EH (cell line): ENCODE results near the gene SETBP1.

Experiments
- DNase-seq: peaks from one replicate; pipeline ENCODE4 v3.0.0-alpha.2; 2015; ENCODE audit warnings: low read depth

The SETBP1 gene

DNA sequence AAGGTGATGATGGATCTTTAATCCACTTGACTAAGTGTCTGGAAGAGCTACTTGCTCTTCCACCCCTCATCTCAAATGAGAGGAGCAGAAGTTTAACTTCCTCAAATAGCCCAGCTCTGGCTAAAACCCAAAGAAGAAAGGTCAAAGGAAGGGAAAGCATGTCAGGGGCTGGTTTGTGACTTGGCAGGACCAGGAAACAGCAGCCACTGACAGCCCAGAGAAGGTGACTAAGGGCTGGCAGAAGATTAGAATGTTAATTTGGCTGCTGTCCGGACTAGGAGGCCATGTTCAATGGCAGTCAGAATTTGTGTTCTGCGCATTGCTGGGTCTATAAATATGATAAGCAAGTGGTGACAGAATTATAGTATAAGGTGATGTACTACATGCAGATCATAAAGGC lies 386.2 kb downstream of the SETBP1 start:
- peak; percentile 12 for DNase-seq

DNA sequence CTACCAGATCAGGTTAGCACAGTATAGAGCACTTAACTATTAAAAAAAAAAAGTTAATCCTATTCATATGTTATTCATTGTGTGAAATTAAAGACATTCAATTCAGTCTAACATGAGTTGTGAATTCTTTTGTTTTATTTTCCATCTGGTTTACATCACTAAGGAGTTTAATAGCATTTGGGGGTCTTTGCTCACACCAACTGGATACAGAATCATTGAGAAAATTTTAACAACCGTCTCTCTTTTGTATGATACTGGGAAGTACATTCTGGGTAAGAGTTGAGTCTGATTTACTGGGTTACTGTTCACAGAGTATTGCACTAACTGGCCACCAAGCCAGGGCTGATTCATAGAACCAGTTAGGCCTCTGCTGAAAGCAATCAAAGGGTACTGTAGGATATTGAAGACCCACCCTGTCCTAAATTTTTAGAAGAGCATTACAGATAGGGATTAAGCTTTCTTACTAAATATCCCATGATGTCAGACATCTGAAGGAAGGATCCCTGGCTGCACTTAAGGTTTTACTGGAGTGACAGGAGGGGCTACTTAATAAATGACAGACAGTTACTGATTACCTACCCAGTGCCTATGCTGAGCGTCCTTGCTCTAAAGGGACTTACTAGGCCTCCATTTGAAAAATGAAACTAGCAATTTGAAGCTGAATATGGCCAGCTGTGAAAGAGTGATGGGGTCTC lies 387.9 kb downstream of the SETBP1 start:
- no peak for DNase-seq

DNA sequence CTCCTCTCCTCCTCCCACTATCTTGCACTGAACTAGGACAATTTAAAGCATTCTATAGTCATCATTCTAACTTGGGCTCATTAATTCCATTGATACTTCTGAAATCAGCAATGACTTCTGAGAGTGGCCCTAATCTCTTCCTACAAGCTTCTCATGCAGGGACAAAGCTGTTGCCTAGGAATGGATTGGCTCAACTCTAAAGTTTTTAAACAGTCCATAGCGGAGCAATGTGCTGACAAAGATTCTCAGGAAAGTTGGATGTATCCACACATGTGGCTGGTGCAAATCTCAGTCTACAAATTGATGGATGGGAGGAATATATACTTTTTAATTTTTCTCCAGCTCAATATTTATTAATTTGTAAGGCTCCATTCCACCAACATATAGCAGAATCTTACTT lies 388.9 kb downstream of the SETBP1 start:
- no peak for DNase-seq

DNA sequence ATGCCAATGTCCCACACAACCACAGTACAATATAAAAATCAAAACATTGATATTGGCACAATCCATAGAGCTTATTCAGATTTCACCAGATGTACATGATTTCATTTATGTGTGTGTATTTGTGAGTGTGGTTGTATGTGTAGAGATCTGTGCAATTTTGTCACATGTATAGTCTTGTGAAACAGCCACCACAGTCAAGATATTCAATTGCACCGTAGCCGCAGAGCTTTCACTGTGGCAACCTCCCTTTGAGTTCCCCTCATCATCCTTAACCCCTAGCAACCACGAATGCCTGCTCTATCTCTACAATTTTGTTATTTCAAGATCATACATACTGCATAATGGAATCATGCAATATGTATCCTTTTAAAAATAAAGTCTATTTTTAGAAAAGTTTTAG lies 391.3 kb downstream of the SETBP1 start:
- no peak for DNase-seq

DNA sequence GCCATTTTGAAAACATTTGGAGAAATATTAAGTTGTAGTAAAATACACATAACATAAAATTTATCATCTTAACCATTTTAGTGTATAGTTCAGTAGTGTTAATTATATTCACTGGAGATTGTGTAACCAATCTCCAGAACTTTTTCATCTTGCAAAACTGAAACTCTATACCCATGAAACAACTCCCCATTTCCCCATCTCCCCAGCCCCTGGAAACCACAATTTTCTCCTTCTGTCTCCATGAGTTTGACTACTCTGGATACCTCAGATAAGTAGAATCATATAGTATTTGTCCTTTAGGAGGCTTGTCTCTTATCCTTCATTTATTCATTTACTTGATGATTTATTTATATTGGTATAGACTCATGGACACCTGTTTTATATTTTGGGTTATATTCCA lies 392.9 kb downstream of the SETBP1 start:
- DNase-seq: no peak

DNA sequence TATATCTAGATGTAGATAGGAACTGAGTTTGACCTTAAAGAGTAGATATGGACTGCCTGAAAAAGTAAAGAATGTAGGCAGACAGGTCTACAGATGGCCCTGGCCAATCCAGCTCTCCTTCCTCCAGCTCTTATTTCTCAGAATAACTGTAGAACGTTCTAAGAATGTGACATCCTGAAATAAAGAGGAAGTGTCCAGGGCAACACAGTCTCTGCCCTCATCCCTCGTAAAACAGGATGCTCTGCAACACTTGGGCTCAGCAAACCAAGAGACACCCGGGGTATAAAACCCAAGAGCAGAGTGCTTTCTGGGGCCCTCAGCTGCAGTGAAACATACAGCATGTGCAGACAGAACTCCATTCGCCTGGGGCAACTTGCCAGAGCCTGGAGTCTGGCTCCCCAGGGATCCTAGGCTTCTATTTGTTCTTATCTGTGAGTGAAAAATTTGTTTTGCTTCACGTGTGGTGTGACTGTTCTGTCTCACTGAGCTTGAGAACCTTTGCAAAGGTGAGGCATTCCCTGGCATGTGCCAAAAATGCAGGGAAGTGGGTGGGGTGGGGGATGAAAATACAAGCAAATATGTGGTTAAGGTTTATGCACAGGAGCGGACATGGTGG lies 401.0 kb downstream of the SETBP1 start:
- DNase-seq: no peak

DNA sequence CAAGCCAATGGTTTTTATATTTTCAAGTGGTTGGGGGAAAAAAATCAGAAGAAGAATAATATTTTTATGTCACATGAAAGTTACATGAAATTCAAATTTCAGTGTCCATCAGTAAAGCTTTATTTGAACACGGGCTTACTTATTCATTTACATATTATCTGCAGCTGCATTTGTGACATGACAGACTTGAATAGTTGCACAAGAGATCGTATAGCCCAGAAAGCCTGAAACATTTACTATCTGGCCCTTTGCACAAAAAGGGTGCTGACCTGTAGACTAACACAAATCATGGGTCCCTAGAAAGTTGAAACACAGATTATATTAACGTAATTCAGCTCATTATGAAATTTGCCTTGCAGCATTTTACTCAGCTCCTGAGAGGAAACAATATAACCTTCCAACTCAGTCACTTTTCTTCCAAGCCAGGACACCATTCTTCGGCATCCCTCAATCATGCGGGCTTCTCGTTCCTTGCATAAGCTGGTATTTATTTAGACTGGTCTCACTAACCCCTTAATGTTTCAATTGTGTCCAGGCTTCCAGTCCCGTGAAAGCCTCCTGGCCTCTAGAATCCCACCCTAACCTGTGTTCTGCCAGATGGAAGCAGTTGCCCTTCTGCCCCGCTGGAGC lies 402.7 kb downstream of the SETBP1 start:
- no peak for DNase-seq

DNA sequence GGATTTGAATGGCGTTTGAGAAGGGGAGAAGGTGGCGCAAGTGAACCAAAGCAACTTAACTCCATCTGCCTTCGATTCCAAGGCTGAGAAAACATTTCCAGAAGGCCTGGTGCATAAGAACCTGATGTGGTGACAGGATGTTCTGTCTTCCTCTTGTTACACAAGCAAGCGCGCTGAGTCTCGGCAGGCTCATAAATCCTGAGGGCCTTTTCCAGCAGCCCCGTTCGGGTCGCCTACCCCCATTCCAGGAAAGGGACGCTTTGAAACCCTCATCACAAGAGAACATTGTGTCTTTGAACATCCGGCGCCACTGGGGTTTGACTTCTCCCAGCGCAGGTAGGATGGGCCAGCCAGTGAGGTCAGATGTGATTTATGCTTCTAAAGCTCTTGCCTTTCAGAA lies 403.5 kb downstream of the SETBP1 start:
- no peak for DNase-seq

DNA sequence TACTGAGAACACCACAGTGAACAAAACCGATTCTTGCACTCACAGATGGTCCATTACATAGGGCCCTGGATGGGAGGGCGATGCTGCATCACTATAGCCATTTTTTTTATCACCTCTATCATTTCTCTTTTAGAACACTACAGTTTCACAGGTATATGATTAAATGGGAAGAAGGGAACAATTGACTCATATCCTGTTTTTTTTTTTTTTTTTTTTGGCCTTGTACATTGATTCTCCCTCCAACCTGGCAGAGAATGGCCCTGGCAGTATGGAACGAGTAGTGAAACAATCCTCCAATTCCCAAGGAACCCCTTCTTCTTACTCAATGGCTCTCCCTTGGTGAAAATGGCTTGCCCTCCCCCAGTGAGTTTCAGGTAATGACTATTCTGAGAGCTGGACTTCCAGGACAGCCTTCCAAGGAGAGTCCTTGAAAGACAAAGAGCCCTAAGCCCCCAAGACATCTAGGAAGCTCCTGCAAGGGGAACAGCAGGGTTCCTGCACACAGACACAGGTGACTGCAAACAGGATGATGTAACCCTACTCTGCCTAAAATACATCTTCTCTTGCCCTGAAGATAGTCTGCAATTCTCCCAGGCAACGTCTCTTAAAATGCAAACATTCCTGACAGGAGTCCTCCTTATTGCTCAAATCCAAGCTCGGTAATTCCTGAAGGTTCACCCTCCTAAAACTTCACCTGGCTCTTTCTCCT lies 405.4 kb downstream of the SETBP1 start:
- DNase-seq: no peak

DNA sequence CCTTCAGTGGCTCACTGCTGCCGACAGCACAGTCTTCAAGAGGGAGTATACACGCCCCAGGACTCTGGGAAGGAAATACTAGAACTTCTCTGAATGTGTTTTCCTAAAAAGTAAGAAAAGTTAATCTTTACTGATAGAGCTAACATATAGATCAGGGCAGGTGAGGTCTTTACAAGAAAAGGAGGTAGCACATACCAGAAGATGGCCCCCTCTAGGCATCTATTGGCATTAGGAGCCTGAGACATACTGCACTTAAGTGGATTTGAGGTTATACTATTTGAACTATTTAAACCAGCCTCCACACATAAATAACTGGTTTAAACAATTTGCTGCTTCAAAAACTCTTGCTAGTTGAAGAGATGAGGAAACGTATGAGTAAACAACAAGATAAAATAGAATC lies 406.1 kb downstream of the SETBP1 start:
- DNase-seq: no peak

DNA sequence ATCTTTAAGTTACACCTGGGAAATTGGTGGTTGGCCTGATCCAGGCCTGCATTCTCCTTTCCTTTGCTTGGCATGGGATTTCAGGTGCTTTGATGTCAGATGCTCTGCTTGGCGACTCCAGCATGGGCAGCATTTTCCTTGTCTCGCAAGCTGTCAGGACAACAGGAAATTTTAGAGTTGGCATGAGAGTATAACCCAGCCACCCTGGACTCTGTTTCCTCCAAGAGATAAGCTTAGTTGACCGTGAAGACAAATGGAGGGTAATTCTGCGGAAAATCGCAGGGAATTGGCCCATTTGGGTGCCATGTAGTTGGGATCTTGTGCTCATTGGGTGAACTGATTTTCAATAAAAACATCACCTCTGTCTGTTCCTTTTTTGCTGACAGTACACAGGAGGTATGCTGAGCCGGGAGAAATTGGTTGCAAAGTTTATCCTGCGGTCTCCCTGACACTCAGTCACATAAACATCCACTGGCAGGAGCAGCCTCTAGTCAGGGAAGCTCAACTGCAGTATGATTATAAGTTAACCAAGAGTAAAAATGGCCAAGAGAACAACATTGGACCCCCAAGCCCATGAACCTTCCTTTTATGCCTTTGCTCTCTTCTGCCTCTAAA lies 409.9 kb downstream of the SETBP1 start:
- no peak for DNase-seq

DNA sequence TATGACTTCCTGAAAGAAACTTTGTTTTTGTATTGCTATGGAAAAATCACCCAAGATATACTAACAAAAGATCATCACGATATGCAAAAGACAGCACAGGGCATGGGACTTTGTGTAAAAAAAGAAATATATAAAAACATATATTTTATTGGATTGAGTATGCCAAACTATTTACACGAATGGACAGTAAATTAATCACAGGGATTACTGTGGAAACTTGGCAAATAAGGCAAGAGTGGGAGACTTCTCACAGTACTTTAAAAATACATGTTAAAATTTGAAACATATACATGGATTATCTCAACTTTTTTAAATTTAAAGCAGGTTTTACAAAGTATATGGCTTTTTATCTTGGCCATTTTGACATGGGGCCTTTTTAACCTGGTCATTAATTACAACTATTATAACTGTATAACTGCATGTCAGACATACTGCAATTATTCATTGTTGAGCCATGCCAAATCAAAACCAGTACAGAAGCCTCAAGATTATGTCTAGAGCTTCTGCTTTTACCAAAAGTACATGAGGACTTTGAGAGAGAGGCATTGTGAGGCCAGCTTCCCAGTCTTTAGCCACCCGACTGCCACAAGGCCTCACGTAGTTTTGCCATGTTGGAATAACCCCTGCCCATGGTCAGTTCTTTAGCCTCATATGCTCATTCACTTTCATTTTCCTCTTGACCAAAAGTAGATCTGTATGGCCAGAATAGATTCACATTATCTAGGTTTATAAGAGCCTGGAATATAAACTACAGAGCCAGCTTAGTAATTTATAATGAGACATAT lies 419.8 kb downstream of the SETBP1 start:
- no peak for DNase-seq

DNA sequence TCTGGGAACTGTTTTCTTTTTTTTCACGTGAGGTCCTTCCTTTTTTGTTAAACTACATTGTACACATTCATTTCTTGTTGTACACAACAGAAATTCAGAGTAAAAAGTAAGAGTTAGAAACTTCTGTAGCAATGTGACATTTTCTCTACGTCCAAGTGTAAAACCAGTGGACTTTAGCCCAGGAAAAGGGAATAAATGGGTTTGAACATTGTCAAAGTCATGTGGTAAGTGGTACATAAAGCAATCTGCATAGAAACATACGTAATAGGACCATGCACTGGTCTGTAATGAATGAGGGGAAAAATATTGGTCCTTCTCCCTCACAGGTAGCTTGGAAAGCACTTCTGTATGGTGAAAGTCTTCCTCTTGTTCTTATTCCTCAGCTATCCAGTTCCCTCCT lies 421.4 kb downstream of the SETBP1 start:
- DNase-seq: no peak

DNA sequence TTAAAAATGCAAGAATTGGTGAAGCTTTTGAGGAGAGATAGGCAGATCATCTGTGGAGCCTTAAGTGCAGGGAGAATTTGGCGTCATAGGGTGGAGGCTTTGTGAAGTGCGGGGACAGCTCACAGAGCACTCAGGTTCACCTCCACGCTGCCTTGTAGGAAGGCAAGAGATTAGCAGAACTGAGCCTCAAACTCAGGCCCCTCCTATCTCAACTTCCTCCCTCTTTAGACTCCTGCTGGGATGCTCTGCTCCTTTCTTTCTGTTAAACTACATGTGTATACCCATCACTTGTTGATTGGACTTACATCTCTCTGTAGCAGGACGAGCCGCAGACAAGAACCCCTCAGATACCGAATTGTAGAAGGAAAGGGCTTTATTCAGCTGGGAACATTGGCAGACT lies 422.2 kb downstream of the SETBP1 start:
- no peak for DNase-seq

DNA sequence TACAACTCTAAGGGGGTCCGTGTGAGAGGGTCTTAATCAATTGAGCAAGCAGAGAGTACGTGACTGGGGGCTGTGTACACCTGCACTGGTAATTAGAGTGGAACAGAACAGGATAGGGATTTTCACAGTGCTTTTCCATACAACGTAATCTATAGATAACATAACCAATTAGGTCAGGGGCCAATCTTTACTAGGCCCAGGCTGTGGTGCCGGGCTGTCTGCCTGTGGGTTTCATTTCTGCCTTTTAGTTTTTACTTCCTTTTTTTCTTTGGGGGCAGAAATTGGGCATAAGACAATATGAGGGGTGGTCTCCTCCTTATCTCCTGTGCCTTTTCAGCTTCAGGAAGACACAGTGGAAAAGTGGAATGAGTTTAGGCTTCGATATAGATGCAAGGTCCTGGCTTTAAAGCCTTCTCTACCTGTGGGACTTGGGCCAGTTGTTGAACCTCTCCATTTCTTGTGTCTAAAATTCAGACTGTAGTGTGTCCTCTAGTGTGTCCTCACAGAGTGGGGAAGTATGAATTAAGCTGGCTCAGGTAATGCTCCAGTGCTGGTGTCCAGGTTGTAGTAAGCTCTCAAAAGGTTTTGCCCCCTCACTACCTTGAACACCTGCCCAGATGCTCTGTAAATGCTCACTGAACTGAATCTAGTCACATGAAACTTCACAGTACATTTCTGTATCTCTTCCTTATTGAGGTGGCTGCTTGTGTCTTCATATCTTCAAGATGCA lies 422.8 kb downstream of the SETBP1 start:
- no peak for DNase-seq

DNA sequence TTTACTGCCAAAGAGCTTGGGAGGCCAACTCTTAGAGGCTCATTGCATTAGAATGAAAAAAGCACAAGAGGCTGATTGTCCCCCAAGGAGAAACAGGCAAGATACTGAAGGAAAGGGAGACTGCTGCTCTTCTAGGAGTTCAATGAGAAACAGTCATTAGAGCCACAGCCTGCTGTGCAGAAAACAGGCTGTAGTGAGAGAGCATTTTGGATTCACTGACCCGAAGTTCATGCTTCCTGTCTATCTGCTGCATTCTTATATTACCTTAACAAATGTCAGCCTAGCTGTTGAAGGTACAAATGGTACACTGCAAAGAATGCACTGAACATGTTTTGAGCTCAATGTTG lies 423.3 kb downstream of the SETBP1 start:
- DNase-seq: no peak

DNA sequence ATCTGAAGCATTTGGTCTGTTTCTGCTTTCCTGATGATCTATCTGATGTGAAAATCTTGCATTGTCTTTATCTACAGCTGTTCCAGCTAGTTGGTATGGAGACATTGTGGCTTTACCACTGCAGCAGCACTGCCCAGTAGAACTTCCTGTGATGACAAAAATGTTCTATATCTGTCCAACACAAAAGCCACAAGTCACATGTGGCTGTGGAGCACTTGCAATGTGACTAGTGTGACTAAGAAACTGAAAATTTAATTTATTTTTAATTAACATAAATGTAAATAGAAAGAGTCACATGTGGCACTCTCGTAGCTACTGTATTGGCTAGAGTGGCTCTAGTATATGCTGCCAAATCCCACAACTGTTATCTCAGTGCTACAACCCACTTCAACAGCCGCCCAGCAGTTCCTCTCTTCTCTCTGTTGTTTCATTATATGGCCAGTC lies 425.7 kb downstream of the SETBP1 start:
- DNase-seq: peak; percentile 77

DNA sequence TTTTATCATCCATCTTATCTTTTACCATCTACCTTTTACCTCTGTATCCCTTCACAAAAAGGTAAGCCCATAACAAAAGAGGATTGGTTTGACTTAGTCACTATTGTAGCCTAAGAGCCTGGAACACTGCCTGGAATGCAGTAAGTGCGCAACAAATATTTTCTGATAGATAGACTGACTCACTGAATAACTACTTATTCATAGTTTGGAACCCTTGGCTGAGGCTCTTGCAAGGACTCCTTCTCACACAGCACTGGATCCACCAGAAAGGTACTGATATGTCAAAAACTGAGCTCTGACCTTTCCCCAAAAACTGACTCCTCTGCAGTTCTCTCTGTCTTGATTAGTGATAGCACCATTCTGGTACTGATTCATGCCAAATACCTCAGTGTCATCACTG lies 426.7 kb downstream of the SETBP1 start:
- DNase-seq: peak; percentile 68

DNA sequence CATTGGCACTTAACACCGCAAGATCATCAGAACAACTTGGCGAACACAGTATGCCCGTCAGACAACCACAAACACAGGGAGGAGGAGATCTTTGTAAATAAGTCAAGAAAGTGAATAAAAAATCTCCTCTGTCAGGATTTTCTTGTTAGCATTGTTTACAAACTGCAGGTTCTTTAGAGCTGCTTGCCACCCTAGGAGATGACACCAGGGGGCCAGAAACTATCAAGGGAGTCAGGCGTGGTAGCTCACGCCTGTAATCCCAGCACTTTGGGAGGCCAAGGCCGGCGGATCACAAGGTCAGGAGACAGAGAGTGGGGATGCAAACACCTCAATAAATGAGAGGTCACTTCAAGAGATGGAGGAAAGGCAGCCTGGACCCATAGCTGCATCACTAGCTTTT lies 428.1 kb downstream of the SETBP1 start:
- no peak for DNase-seq

DNA sequence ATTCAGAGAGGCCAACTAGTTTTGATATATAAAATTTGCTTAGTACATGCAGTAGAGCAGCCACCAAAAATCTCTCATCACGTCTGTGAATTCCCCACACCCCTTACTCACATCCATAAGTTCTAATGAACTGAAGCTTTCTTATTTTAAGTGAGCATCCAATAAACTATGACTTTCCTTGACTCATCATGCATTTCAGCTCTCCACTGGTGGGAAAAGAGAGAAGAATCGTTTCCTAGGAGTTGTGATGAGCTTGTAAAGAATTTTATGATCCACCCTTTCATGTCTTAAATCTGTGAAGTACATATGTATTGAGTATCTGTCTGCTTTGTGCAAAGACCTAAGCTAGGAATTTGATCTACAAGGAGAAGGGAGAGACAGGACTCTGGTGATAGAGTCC lies 428.6 kb downstream of the SETBP1 start:
- no peak for DNase-seq

DNA sequence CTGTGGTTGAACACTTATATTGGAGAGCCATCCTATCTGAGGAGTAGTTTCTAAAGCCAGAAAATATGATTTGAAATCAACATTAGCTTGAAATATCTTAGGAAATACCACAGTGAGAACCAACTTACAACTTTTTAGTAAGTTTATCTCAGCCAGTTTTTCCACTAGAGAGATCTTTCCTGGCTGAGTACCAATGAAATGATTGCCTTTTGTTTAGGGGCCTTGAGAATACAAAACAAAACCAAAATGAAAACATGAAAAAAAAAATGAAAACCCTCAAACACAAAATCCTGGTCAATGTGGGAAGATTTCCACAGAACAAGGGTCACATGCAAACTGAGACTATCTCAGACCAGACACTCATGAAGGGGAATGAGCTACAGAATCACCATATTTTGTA lies 429.0 kb downstream of the SETBP1 start:
- DNase-seq: no peak
